HL-60/S4 treated with retinoic acid at 250 ng/mL for 4 days and 3 days (cell line): ENCODE measurements around the gene CEP350.
"Not testable (repeated sequence)": the region's sequence is repeated elsewhere in the genome, so short reads cannot be mapped to it uniquely, and the experiment has no call there.

Experiments
- in situ Hi-C: fragments of 300-500 bp; cut with MboI; formaldehyde crosslinking; loops from 2 replicates; pipeline ENCODE4 v1.7.0; 2022; ENCODE audit warnings: low sequenced_read_pairs

Gene CEP350

GRCh38 chr1:179941454-179941853 is 13.2 kb upstream of the CEP350 start:
- in situ Hi-C loops, result no loop called here

GRCh38 chr1:179950651-179951050 is 4.0 kb upstream of the CEP350 start:
- in situ Hi-C loops, result no loop called here

- in situ Hi-C loops, result no loop called here
Measured at GRCh38 chr1:179951383-179952144, 3.0 kb upstream of the CEP350 start.

DNA sequence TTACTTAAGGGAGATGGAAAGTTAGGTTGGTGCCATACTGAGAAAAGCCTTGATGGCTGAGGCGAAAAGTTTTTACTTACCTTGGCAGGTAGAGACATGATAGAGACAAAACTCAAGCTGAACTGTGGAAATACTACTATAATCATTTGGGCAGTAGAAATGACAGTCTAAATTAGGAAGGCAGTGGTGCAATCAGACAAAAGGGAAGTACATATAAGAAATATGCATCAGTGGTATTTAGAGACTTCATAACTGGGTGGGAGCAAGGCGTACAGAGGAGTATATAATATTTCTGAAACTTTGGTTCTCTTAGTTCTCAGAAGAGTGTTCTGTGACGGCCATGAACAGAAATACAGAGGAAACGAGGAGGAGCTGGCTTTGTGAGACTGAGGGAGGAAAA is 2.4 kb upstream of the CEP350 start:
- in situ Hi-C loops, result no loop called here

DNA sequence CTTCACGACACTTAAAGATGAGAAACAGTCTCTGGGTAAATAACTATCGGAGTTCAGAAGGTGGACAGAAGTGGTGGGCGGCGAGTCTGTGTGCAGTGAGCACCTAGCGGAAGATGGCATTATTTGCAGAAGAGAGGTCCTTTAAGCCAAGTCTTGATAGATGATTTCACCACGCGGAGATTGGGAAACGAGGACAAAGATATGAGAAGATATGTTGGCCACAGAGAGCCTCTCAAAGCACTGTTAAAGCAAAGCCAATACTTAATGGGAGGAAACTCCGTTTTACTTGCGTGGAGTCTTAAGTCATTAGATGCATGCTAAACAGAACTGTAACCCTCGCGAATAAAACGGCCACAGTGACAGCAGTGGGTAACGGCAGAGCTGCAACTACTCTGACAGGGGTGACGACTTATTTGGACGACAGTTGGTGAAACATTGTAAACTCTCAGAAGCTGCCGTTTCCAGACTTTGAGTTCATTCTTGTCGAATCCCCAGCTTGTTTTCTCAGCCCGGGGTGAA is 577 bp upstream of the CEP350 start:
- in situ Hi-C loops, result no loop called here

GRCh38 chr1:179955287-179955680 is 674 bp downstream of the CEP350 start:
- in situ Hi-C loops, result no loop called here

- in situ Hi-C loops, result no loop called here
Measured at GRCh38 chr1:179955731-179956130, 1.1 kb downstream of the CEP350 start.

DNA sequence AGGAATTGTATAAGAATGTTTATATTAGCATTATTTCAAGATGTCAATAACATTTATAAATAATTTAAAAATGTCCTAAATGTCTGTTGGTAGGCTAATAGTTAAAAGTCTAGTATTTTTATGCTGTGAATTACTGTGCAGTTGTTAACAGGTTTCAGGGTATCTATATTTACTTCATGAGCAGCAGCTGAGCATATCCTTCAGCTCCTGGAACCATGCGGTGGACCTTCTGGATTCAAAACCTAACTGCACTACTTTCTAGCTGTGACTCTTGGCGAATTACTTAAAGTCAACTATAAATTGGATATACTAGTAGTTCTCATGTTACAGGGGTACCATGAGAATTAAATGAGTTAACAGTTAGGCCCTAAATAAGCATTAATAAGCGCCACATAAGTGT is 3.7 kb downstream of the CEP350 start:
- in situ Hi-C loops, result no loop called here

- in situ Hi-C loops, result not testable (repeated sequence)
Measured at GRCh38 chr1:179962168-179962567, 7.6 kb downstream of the CEP350 start.

DNA sequence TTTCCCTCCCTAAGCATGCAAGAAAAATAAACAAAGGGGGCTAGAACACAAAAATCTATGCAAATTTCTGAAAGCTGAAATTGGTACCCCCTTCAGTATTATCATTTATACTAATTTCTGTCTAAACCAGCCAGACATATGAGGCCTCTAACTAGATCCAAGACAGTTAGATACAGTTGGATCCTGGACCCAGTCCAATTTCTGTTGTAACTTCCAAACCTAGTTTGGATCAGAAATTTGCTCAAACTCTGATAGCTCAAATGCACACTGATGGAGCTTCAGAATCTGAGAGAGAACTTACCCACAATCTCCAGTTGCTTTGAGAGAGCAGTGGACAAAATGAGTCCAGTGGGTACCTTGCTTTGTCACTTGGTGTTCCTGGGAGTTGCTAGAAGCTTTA is 11.9 kb downstream of the CEP350 start:
- in situ Hi-C loops, result no loop called here

DNA sequence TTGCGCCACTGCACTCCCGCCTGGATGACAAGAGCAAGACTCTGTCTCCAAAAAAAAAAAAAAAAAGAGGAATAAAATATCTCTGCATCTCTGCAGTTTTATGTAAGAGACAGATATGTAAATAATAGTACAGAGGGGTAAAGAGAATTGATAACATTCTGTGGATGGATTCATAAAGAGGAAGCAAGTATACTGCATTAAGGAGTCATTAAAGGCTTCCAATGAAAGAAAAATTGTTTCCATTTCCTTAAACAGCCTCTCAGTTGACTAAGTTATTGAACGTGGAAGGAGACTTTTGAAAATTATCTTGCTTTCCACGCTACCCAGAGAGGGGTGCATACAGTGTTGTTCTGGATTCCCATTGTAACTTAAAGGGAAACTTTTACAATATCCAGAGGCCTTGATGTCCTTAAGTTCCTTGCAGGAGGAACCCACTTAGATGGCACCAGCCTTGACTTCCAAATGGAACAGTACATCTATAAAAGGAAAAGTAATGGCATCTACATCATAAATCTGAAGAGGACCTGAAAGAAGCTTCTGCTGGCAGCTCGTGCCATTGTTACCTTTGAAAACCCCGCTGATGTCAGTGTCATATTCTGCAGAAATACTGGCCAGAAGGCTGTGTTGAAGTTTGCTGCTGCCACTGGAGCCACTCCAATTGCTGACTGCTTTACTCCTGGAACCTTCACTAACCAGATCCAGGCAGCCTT is 13.8 kb downstream of the CEP350 start:
- in situ Hi-C loops, result no loop called here

- in situ Hi-C loops, result no loop called here
Measured at GRCh38 chr1:179968994-179969919, 14.6 kb downstream of the CEP350 start.

- in situ Hi-C loops, result no loop called here
Measured at GRCh38 chr1:179969962-179970361, 15.4 kb downstream of the CEP350 start.

DNA sequence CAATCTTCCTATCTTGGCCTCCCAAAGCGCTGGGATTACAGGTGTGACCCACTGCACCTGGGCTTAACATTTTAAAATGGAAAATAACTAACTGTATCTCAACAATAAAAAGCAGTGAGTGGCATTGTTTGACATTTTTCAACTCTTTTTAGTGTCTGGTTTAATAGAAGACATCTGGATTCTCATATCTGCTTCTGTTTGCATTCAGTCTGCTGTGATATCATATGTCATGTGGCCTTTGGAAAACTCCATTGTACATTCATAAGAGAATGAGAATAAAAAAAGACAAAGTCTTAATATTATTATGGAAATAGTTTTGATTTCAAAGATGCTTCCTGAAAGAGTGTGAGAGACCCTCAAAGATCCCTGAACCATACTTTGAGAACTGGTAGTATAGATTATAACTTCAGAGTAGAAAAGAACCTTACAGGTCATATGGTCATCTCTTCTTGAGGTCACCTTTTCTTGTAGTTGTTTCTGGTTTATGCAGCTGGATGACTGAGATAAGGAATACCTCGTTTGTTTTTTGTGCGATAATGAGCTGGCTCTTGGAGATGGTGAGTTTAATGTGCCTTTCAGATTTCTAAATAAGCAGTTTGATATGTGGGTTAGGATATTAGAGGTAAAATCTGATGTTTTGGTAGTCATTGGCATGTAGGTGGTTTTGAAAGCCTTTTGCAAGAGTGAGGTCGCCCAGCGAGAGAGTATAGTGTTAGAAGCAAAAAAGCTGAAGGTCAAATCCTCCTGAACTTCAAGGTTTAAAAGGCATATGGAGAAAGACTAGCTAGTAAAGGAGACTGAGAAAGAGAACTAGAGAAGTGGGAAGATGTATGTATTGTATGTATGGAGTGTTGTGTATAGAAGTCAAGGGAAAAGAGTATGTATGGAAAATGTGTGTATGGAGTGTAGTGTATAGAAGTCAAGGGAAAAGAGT is 17.2 kb downstream of the CEP350 start:
- in situ Hi-C loops, result no loop called here

- in situ Hi-C loops, result no loop called here
Measured at GRCh38 chr1:179973198-179974110, 18.8 kb downstream of the CEP350 start.

- in situ Hi-C loops, result no loop called here
Measured at GRCh38 chr1:179976970-179977651, 22.5 kb downstream of the CEP350 start.

DNA sequence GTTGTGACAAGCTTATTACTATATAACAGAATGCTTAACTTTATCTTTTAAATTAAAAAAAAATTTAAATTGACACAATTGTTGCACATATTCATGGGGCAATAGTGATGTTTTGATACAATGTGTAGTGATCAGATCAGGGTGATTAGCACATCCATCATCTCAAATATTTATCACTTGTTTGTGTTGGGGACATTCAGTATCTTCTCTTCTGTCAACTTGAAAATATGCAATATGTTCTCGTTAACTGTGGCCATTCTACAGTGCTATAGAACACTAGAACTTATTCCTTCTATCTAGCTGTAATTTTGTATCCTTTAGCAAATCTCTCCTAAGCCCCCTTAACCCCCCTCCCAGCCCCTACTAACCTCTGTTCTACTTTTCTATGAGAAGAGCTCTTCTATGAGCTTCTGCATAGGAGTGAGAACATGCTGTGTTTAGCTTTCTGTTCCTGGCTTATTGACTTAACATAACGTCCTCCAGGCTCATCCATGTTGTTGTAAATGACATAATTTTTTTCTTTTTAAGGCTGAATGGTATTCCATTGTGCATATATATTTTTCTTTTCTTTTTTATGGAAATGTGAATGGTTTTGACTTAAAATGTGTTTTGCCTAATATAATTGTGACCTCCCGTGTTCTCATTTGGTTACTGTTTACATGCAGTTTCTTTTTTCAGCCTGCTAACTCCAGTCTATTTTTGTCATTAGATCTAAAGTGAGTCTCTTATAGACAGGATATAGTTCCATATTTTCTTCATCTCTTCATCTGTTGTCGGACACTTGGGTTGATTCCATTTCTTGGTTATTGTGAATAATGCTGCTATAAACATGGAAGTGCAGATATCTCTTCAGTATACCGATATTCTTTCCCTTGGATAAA is 23.8 kb downstream of the CEP350 start:
- in situ Hi-C loops, result no loop called here

DNA sequence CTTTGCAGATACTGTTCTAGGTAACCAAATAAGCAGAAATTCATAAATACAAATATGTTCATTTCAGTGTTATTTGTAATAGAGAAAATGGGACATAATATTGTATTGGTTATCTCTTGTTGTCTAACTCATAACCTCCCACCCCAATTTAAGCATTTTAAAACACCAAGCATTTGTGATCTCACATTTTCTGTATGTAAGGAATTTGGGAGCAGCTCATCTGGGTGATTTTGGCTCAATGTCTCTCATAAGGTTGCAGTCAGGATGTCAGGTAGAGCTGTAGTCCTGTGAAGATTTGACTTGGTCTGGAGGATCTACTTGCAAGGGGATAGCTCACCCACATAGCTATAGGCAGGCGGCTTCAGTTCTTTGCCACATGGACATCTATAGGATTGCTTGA is 29.5 kb downstream of the CEP350 start:
- in situ Hi-C loops, result no loop called here
